Erythroblast (primary cell): ENCODE results near the gene MT1G.

Experiments
- GATA1 ChIP-seq: IDR thresholded peaks from 2 replicates; pipeline ENCODE4 v1.6.1; 2011; ENCODE audit warnings: low read depth, mild to moderate bottlenecking, control low read depth, low read length, moderate library complexity
- POLR2A ChIP-seq: IDR thresholded peaks from 2 replicates; pipeline ENCODE4 v1.6.1; 2011; ENCODE audit warnings: mild to moderate bottlenecking, low read length

- no peak for TF ChIP-seq POLR2A
- no peak for TF ChIP-seq GATA1
Observed at GRCh38 chr16:56709443-56710040, 41.7 kb upstream of the MT1G start.
